Glutamatergic neuron (in vitro differentiated cells): ENCODE data around the gene ATG16L2. TPM values are rescaled to one million over a fixed set of nuclear protein-coding genes. Genes with fewer than 3 reads are reported as not detected.
"Not testable (repeated sequence)": the region's sequence is repeated elsewhere in the genome, so short reads cannot be mapped to it uniquely, and the experiment has no call there.

ENCODE experiments used
- DNase-seq: peaks from one replicate; pipeline ENCODE4 v3.0.0; 2022
- H3K27ac Mint-ChIP-seq: one replicate; pipeline ENCODE4 v1.8.0; 2020; ENCODE audit warnings: mild to moderate bottlenecking, mixed read lengths, inconsistent platforms; ENCODE audit not compliant: unreplicated experiment
- H3K27me3 Mint-ChIP-seq: one replicate; pipeline ENCODE4 v1.8.0; 2020; ENCODE audit warnings: mild to moderate bottlenecking, moderate library complexity, mixed read lengths, inconsistent platforms; ENCODE audit not compliant: unreplicated experiment
- H3K36me3 Mint-ChIP-seq: one replicate; pipeline ENCODE4 v1.8.0; 2020; ENCODE audit warnings: mild to moderate bottlenecking, mixed read lengths, inconsistent platforms; ENCODE audit not compliant: unreplicated experiment
- H3K4me1 Mint-ChIP-seq: one replicate; pipeline ENCODE4 v1.8.0; 2020; ENCODE audit warnings: mild to moderate bottlenecking, low read depth, mixed read lengths, inconsistent platforms; ENCODE audit not compliant: unreplicated experiment
- H3K4me3 Mint-ChIP-seq: one replicate; pipeline ENCODE4 v1.8.0; 2020; ENCODE audit warnings: mild to moderate bottlenecking, mixed read lengths, inconsistent platforms; ENCODE audit not compliant: unreplicated experiment
- H3K9me3 Mint-ChIP-seq: one replicate; pipeline ENCODE4 v1.8.0; 2020; ENCODE audit warnings: mild to moderate bottlenecking, moderate library complexity, mixed read lengths, inconsistent platforms; ENCODE audit not compliant: unreplicated experiment
- CTCF ChIP-seq: fragments of 200-600 bp; sonication (generic); IDR thresholded peaks from one replicate; pipeline ENCODE4 v1.5.0; 2021; ENCODE audit not compliant: partially characterized antibody, unreplicated experiment
- total RNA-seq: library from RNA; stranded (reverse); fragmentation: NEBNext Ultra II Directional; extraction: Animal tissue kit (Norgen Biotek cat#: 25700); gene quantifications from one replicate; pipeline ENCODE4 v1.2.1, GENCODE V29; 2021; ENCODE audit not compliant: unreplicated experiment

ATG16L2 gene
- total RNA-seq, 1 donor from 2014 or later: 6.9 TPM

- H3K9me3 Mint-ChIP-seq: peaks cover 4% of the 10 kb centered on the region
- no peaks in the 10 kb centered on the region for H3K27me3 Mint-ChIP-seq
- H3K4me3 Mint-ChIP-seq: peak within 1 kb of the TSS; percentile 99
- peak; percentile 95 for DNase-seq
- TF ChIP-seq CTCF: peak; percentile 99
- H3K27ac Mint-ChIP-seq: peak within 1 kb of the TSS; percentile 96
- peaks cover 11% of the 10 kb centered on the region for H3K4me1 Mint-ChIP-seq
- no peaks in the 10 kb centered on the region for H3K36me3 Mint-ChIP-seq
Measured at GRCh38 chr11:72793425-72794367, 20.5 kb upstream of the ATG16L2 start, which contains the start of gene STARD10. TSS of gene STARD10 (minus strand) at chr11:72794047. CDS start at chr11:72781181, 12,866 bp downstream.

- DNase-seq: no peak
- Mint-ChIP-seq H3K27ac (no peak overlapping the region), H3K4me3 (no peak overlapping the region), H3K9me3 (peaks cover 2% of the 10 kb centered on the region), H3K36me3 (no peaks in the 10 kb centered on the region), H3K4me1 (peaks cover 5% of the 10 kb centered on the region), H3K27me3 (no peaks in the 10 kb centered on the region)
- TF ChIP-seq CTCF: no peak
Measured at GRCh38 chr11:72798361-72798760, 15.8 kb upstream of the ATG16L2 start.

GRCh38 chr11:72799441-72799840 lies 14.8 kb upstream of the ATG16L2 start:
- TF ChIP-seq CTCF: no peak
- DNase-seq: no peak
- H3K4me3 Mint-ChIP-seq: no peak overlapping the region
- H3K27ac Mint-ChIP-seq: no peak overlapping the region
- no peaks in the 10 kb centered on the region for H3K36me3 Mint-ChIP-seq
- peaks cover 1% of the 10 kb centered on the region for H3K4me1 Mint-ChIP-seq
- no peaks in the 10 kb centered on the region for H3K27me3 Mint-ChIP-seq
- peaks cover 2% of the 10 kb centered on the region for H3K9me3 Mint-ChIP-seq

GRCh38 chr11:72802822-72803221 lies 11.4 kb upstream of the ATG16L2 start:
- Mint-ChIP-seq H3K27ac (no peak overlapping the region), H3K4me1 (no peaks in the 10 kb centered on the region), H3K36me3 (no peaks in the 10 kb centered on the region), H3K9me3 (no peaks in the 10 kb centered on the region), H3K27me3 (no peaks in the 10 kb centered on the region), H3K4me3 (no peak overlapping the region)
- DNase-seq: no peak
- TF ChIP-seq CTCF: no peak

- TF ChIP-seq CTCF: no peak
- H3K9me3 Mint-ChIP-seq: no peaks in the 10 kb centered on the region
- H3K36me3 Mint-ChIP-seq: no peaks in the 10 kb centered on the region
- H3K27ac Mint-ChIP-seq: no peak overlapping the region
- H3K4me1 Mint-ChIP-seq: no peaks in the 10 kb centered on the region
- DNase-seq: no peak
- no peaks in the 10 kb centered on the region for H3K27me3 Mint-ChIP-seq
- no peak overlapping the region for H3K4me3 Mint-ChIP-seq
Measured at GRCh38 chr11:72805216-72805615, 9.0 kb upstream of the ATG16L2 start.

- H3K27ac Mint-ChIP-seq, DNase-seq, H3K27me3 Mint-ChIP-seq, H3K36me3 Mint-ChIP-seq, H3K4me1 Mint-ChIP-seq, H3K4me3 Mint-ChIP-seq, H3K9me3 Mint-ChIP-seq: not testable (repeated sequence)
Measured at GRCh38 chr11:72806378-72806777, 7.8 kb upstream of the ATG16L2 start.
